Tibial nerve (tissue), 4 donors: ENCODE data around the gene ZNF202. TPM values are rescaled to one million over a fixed set of nuclear protein-coding genes. Genes with fewer than 3 reads are reported as not detected.

Experiments used
- DNase-seq, 2 donors: peaks; one replicate each; pipeline ENCODE4 v3.0.0-alpha.2; 2019; ENCODE audit warnings: low spot score in 2 of 2
- H3K27ac ChIP-seq, 4 donors: fragments of 200-600 bp; sonication (generic) in 3 of 4; one replicate each; pipeline ENCODE4 v1.5.1; 2017 to 2019; ENCODE audit warnings: mild to moderate bottlenecking in 1 of 4
- H3K27me3 ChIP-seq, 2 donors: fragments of 200-600 bp; sonication (generic) in 1 of 2; one replicate each; pipeline versions ENCODE4 v1.5.1 to v1.6.0; 2017 to 2019
- H3K36me3 ChIP-seq, 3 donors: fragments of 200-600 bp; sonication (generic); one replicate each; pipeline ENCODE4 v1.5.1; 2018 to 2019
- H3K4me1 ChIP-seq, 4 donors: fragments of 200-600 bp; sonication (generic) in 3 of 4; one replicate each; pipeline ENCODE4 v1.5.1; 2017 to 2019
- H3K4me3 ChIP-seq, 4 donors: fragments of 200-600 bp; sonication (generic) in 3 of 4; one replicate each; pipeline ENCODE4 v1.5.1; 2017 to 2019; ENCODE audit warnings: mild to moderate bottlenecking in 1 of 4, moderate library complexity in 1 of 4
- H3K9me3 ChIP-seq, 4 donors: fragments of 200-600 bp; sonication (generic) in 3 of 4; one replicate each; pipeline ENCODE4 v1.5.1; 2017 to 2019
- EP300 ChIP-seq, 2 donors: sonication (generic); formaldehyde crosslinking; IDR thresholded peaks; one replicate each; pipeline ENCODE4 v1.6.1; 2017; ENCODE audit warnings: antibody characterized with exemption in 2 of 2, mild to moderate bottlenecking in 1 of 2
- POLR2A ChIP-seq, 2 donors: fragments of 450-650 bp; IDR thresholded peaks; one replicate each; pipeline ENCODE4 v1.6.1; 2017; ENCODE audit warnings: antibody characterized with exemption in 2 of 2, mild to moderate bottlenecking in 2 of 2, moderate library complexity in 2 of 2
- whole genome bisulfite sequencing, 2 donors: methylation state at CpG; one replicate each; pipeline ENCODE4 v1.1.5; 2018; 5-methylcytosine and 5-hydroxymethylcytosine counted together
- small RNA-seq: library from RNA; depleted of rRNA; stranded (forward); fragments of <200 nt; gene quantifications from one replicate; pipeline ENCODE3, GENCODE V24; 2016
- total RNA-seq, 4 donors: library from RNA; depleted of rRNA; stranded (reverse); fragments of >200 nt; gene quantifications; one replicate each; pipeline ENCODE4 v1.1.0, GENCODE V29; 2016
- TF ChIP-seq, protein P1 (sequence below), 5 experiments: fragments of 200-600 bp in 3 of 5; fragments of 450-650 bp in 2 of 5; sonication (generic) in 3 of 5; IDR thresholded peaks; one replicate each; pipeline ENCODE4 v1.5.1; 2016 to 2019; ENCODE audit warnings: antibody characterized with exemption in 5 of 5, mild to moderate bottlenecking in 3 of 5, moderate library complexity in 2 of 5

The ZNF202 gene
- total RNA-seq, 4 donors from 2014 or later, result 5.9 to 13.2 (median 10.6) TPM

DNA sequence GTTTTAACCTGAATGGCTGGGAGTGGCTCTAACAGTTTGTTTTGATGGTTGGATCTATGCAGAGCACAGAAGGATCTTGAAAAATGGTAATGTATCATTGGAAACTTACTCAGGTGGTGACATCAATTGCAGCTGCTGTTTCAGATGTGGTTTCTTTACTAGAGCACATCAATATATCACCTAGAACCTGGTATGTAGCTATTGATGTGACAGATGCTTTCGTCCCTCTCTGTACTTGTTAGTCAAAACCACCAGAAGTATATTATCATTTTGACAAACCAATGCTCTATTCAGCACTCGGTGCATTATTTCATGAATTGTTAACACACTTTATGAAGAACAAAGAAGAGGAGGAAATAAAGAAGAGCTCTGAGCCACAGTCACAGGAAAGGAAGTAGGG is 60.4 kb downstream of the ZNF202 start:
- TF ChIP-seq, protein P1, sequence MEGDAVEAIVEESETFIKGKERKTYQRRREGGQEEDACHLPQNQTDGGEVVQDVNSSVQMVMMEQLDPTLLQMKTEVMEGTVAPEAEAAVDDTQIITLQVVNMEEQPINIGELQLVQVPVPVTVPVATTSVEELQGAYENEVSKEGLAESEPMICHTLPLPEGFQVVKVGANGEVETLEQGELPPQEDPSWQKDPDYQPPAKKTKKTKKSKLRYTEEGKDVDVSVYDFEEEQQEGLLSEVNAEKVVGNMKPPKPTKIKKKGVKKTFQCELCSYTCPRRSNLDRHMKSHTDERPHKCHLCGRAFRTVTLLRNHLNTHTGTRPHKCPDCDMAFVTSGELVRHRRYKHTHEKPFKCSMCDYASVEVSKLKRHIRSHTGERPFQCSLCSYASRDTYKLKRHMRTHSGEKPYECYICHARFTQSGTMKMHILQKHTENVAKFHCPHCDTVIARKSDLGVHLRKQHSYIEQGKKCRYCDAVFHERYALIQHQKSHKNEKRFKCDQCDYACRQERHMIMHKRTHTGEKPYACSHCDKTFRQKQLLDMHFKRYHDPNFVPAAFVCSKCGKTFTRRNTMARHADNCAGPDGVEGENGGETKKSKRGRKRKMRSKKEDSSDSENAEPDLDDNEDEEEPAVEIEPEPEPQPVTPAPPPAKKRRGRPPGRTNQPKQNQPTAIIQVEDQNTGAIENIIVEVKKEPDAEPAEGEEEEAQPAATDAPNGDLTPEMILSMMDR (IDR thresholded peaks at IDR 0.05), result no peak
- TF ChIP-seq POLR2A (IDR thresholded peaks at IDR 0.05), result no peak
- no peak for TF ChIP-seq EP300 (IDR thresholded peaks at IDR 0.05)
- no peak for DNase-seq
- H3K36me3 ChIP-seq, result no peaks in the 10 kb centered on the region
- WGBS, 2 donors, result 72% methylated on average over 2 of the region's 2 CpGs
- no peak overlapping the region for H3K27ac ChIP-seq
- no peaks in the 10 kb centered on the region for H3K27me3 ChIP-seq
- H3K4me1 ChIP-seq, result no peaks in the 10 kb centered on the region
- no peak overlapping the region for H3K4me3 ChIP-seq
- no peaks in the 10 kb centered on the region for H3K9me3 ChIP-seq

DNA sequence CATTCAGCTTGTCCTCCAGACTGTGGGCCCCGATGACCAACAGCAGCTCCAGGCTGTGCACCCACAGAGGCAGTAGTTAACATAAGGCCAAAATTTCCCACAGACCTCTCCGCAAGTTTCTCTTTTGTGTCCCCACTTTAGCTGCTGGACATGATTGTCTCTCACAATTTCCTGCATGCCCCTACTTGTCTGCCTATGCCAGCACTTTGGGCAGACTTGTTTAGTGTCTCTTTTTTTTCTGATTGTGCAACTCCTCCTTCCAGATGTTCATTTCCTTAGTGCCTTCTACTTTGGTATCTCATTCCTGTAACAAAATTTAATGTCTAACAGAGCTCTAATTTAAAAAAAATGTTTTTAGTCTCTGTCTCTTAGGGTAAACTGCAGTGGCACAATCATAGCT is 63.2 kb downstream of the ZNF202 start:
- H3K4me1 ChIP-seq, result no peaks in the 10 kb centered on the region
- 84 to 92% methylated on average over 2 of the region's 2 CpGs for WGBS, 2 donors
- H3K27me3 ChIP-seq, result no peaks in the 10 kb centered on the region
- H3K36me3 ChIP-seq, result no peaks in the 10 kb centered on the region
- H3K27ac ChIP-seq, result no peak overlapping the region
- no peak overlapping the region for H3K4me3 ChIP-seq
- no peak for DNase-seq
- TF ChIP-seq, protein P1 (IDR thresholded peaks at IDR 0.05), result no peak
- TF ChIP-seq POLR2A (IDR thresholded peaks at IDR 0.05), result no peak
- TF ChIP-seq EP300 (IDR thresholded peaks at IDR 0.05), result no peak
- no peaks in the 10 kb centered on the region for H3K9me3 ChIP-seq

DNA sequence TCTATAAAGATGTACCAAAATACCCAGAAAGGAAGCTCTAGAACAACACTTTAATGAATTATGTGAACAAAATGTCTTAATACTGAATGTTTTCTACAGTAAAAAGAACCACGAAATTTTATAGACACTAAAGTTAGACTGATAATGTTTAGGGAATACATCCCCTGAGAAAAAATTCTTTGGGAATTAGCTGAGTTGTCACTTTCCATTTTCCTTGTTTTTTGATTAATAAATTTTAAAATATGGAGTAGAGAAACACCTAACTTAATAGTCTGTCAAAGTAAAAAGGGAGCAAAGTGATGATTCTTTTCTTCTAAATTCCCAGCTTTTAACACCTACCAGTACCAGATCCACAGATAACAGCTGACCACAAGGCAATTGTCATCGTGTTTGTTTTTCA is 64.0 kb downstream of the ZNF202 start:
- TF ChIP-seq POLR2A (IDR thresholded peaks at IDR 0.05) (no peak), EP300 (IDR thresholded peaks at IDR 0.05) (no peak)
- TF ChIP-seq, protein P1 (IDR thresholded peaks at IDR 0.05), result no peak
- no peaks in the 10 kb centered on the region for H3K9me3 ChIP-seq

DNA sequence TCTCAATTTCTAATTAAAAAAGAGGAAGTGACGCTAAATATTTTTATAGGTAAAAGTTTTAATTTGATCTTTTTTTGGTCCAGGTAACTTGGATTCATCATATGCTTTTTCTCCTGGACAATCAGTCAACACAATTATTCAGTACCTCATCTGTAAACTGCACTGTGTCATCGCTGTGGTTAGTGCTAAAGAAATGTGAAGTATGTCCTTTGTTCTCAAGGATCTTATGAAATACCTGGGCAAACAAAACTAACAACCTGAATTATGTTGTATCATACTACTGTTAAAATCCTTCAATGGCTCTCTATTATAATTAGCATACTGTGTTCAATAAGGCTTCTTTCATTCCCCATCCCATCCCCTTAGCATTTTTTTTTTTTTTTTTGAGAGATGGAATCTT is 67.2 kb downstream of the ZNF202 start:
- Histone ChIP-seq H3K36me3 (no peaks in the 10 kb centered on the region), H3K4me3 (no peak overlapping the region), H3K9me3 (no peaks in the 10 kb centered on the region), H3K27me3 (no peaks in the 10 kb centered on the region), H3K4me1 (no peaks in the 10 kb centered on the region), H3K27ac (no peak overlapping the region)
- TF ChIP-seq POLR2A (IDR thresholded peaks at IDR 0.05) (no peak), EP300 (IDR thresholded peaks at IDR 0.05) (no peak)
- TF ChIP-seq, protein P1 (IDR thresholded peaks at IDR 0.05), result no peak
- 91% methylated on average over 2 of the region's 2 CpGs for WGBS, 2 donors
- DNase-seq, result no peak

More for the DNA sequence above, 64.0 kb downstream of the ZNF202 start:
- DNase-seq, result no peak
- H3K4me1 ChIP-seq, result no peaks in the 10 kb centered on the region
- WGBS, 2 donors, result 75% methylated on average over 2 of the region's 2 CpGs
- no peak overlapping the region for H3K4me3 ChIP-seq
- H3K36me3 ChIP-seq, result no peaks in the 10 kb centered on the region
- H3K27ac ChIP-seq, result no peak overlapping the region
- no peaks in the 10 kb centered on the region for H3K27me3 ChIP-seq

Small RNAs within 50 kb of the gene (small RNA-seq; reads per million reads assigned to genes)
- not detected for gene RNU1-21P

Other genes with a start within 250 kb of the ZNF202 start
- 1 to 10 TPM in 2 of 4 donors, under 1 TPM in 2; under 0.01 to 3.6 (median 1.3) TPM for gene SCN3B, start 87.0 kb downstream of the ZNF202 start, total RNA-seq
- gene OR6X1, start 12.9 kb upstream of the ZNF202 start, total RNA-seq, result not detected
- not detected for gene OR6M1, start 64.7 kb upstream of the ZNF202 start, total RNA-seq
- not detected for gene TMEM225, start 144.0 kb upstream of the ZNF202 start, total RNA-seq
- not detected for gene OR8D4, start 160.5 kb upstream of the ZNF202 start, total RNA-seq
- not detected for gene OR4D5, start 198.0 kb upstream of the ZNF202 start, total RNA-seq
- not detected for gene OR6T1, start 202.2 kb upstream of the ZNF202 start, total RNA-seq
- gene OR10S1, start 236.1 kb upstream of the ZNF202 start, total RNA-seq, result not detected